ENCODE measurements around the gene TCF4. TPM values are rescaled to one million over a fixed set of nuclear protein-coding genes. Genes with fewer than 3 reads are reported as not detected.

TCF4 gene
- total RNA-seq, 6 donors from 2014 or later, result 70.6 to 115 (median 92.4) TPM

- WGBS, 2 donors, result 84 to 88% methylated on average over 11 of the region's 11 CpGs
- no peaks in the 10 kb centered on the region for H3K36me3 ChIP-seq
- H3K4me3 ChIP-seq, result no peak overlapping the region
- TF ChIP-seq, protein P1, sequence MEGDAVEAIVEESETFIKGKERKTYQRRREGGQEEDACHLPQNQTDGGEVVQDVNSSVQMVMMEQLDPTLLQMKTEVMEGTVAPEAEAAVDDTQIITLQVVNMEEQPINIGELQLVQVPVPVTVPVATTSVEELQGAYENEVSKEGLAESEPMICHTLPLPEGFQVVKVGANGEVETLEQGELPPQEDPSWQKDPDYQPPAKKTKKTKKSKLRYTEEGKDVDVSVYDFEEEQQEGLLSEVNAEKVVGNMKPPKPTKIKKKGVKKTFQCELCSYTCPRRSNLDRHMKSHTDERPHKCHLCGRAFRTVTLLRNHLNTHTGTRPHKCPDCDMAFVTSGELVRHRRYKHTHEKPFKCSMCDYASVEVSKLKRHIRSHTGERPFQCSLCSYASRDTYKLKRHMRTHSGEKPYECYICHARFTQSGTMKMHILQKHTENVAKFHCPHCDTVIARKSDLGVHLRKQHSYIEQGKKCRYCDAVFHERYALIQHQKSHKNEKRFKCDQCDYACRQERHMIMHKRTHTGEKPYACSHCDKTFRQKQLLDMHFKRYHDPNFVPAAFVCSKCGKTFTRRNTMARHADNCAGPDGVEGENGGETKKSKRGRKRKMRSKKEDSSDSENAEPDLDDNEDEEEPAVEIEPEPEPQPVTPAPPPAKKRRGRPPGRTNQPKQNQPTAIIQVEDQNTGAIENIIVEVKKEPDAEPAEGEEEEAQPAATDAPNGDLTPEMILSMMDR (IDR thresholded peaks at IDR 0.05), result no peak
- TF ChIP-seq POLR2AphosphoS5 (IDR thresholded peaks at IDR 0.05) (no peak), EP300 (IDR thresholded peaks at IDR 0.05) (no peak), POLR2A (IDR thresholded peaks at IDR 0.05) (no peak)
- no peak overlapping the region for H3K27ac ChIP-seq
- DNase-seq (no peak), ATAC-seq (ENCODE audit: low FRiP score in 2 of 2) (peak in 1 of 2 donors; percentile 54)
- H3K4me1 ChIP-seq, result peaks cover 0 to 4% (median 2%) of the 10 kb centered on the region in 4 donors
- H3K27me3 ChIP-seq, result no peaks in the 10 kb centered on the region
- no peaks in the 10 kb centered on the region for H3K9me3 ChIP-seq
Observed at GRCh38 chr18:55300421-55300935, 287.5 kb downstream of the TCF4 start.

- Histone ChIP-seq H3K27ac (no peak overlapping the region), H3K4me1 (no peaks in the 10 kb centered on the region), H3K9me3 (no peaks in the 10 kb centered on the region), H3K27me3 (no peaks in the 10 kb centered on the region), H3K36me3 (no peaks in the 10 kb centered on the region), H3K4me3 (no peak overlapping the region)
- 81 to 87% methylated on average over 3 of the region's 3 CpGs for WGBS, 2 donors
- TF ChIP-seq POLR2A (IDR thresholded peaks at IDR 0.05) (no peak), POLR2AphosphoS5 (IDR thresholded peaks at IDR 0.05) (no peak), EP300 (IDR thresholded peaks at IDR 0.05) (no peak)
- TF ChIP-seq, protein P1 (IDR thresholded peaks at IDR 0.05), result no peak
- DNase-seq (no peak), ATAC-seq (ENCODE audit: low FRiP score in 2 of 2) (no peak)
Observed at GRCh38 chr18:55296778-55297177, 291.2 kb downstream of the TCF4 start.

GRCh38 chr18:55296115-55296514 is 291.9 kb downstream of the TCF4 start:
- Histone ChIP-seq H3K27ac (no peak overlapping the region), H3K27me3 (no peaks in the 10 kb centered on the region), H3K9me3 (no peaks in the 10 kb centered on the region), H3K36me3 (no peaks in the 10 kb centered on the region), H3K4me1 (no peaks in the 10 kb centered on the region), H3K4me3 (no peak overlapping the region)
- ATAC-seq (ENCODE audit: low FRiP score in 2 of 2) (no peak), DNase-seq (no peak)
- no peak for TF ChIP-seq POLR2AphosphoS5 (IDR thresholded peaks at IDR 0.05)
- TF ChIP-seq, protein P1 (IDR thresholded peaks at IDR 0.05), result no peak
- TF ChIP-seq POLR2A (IDR thresholded peaks at IDR 0.05), result no peak
- TF ChIP-seq EP300 (IDR thresholded peaks at IDR 0.05), result no peak
- WGBS, 2 donors, result 78 to 96% methylated on average over 2 of the region's 2 CpGs

- 97 to 100% methylated on average over 2 of the region's 2 CpGs for WGBS, 2 donors
- no peak overlapping the region for H3K4me3 ChIP-seq
- TF ChIP-seq POLR2AphosphoS5 (IDR thresholded peaks at IDR 0.05), result no peak
- H3K9me3 ChIP-seq, result no peaks in the 10 kb centered on the region
- DNase-seq (no peak), ATAC-seq (ENCODE audit: low FRiP score in 2 of 2) (no peak)
- peaks cover 0 to 20% (median 0%) of the 10 kb centered on the region in 4 donors for H3K4me1 ChIP-seq
- no peaks in the 10 kb centered on the region for H3K27me3 ChIP-seq
- no peak overlapping the region for H3K27ac ChIP-seq
- H3K36me3 ChIP-seq, result no peaks in the 10 kb centered on the region
Observed at GRCh38 chr18:55290898-55291297, 297.1 kb downstream of the TCF4 start.

DNA sequence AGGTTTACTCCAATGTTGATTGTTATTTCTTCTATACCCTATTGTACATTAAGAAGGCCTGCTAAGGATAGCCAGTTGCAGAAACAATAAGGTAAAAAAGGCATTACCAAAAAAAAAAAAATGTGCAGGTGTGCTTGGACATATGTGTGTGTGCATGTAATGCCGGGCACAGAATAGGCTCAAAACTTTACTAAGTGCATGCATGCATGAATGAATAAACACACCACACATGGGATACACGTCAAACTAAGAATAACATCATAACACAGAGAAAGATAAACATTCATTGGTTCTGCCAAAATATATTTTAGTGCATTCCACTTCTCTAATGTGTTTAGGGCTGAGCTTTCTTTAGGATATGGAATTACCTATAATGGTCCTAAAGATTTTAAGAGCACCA is 298.2 kb downstream of the TCF4 start:
- H3K36me3 ChIP-seq, result no peaks in the 10 kb centered on the region
- WGBS, 2 donors, result 56 to 69% methylated on average over 2 of the region's 2 CpGs

More for the DNA sequence above, 298.2 kb downstream of the TCF4 start:
- Histone ChIP-seq H3K4me1 (peaks cover 0 to 20% (median 0%) of the 10 kb centered on the region in 4 donors), H3K27ac (no peak overlapping the region), H3K4me3 (no peak overlapping the region), H3K27me3 (no peaks in the 10 kb centered on the region), H3K9me3 (no peaks in the 10 kb centered on the region)
- no peak for DNase-seq
- ATAC-seq (ENCODE audit: low FRiP score in 2 of 2), result no peak
- no peak for TF ChIP-seq EP300 (IDR thresholded peaks at IDR 0.05)
- TF ChIP-seq, protein P1 (IDR thresholded peaks at IDR 0.05), result no peak
- TF ChIP-seq POLR2AphosphoS5 (IDR thresholded peaks at IDR 0.05), result no peak
- no peak for TF ChIP-seq POLR2A (IDR thresholded peaks at IDR 0.05)

Measured in upper lobe of left lung (tissue), 6 donors.